ENCODE measurements around the gene TMPRSS12.
"Not testable (repeated sequence)": the region's sequence is repeated elsewhere in the genome, so short reads cannot be mapped to it uniquely, and the experiment has no call there.

Gene TMPRSS12

DNA sequence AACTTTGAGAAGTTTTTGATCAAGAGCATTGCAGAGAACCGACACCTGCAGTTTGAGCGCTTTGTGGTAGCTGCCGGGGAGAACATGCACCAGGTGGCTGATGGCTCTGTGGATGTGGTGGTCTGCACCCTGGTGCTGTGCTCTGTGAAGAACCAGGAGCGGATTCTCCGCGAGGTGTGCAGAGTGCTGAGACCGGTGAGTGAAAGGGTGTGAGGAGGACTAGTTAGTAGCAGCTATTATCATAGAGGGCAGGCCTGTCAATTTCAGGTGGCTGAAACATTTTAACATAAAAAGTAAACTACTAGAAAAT is 82.6 kb downstream of the TMPRSS12 start:
- no peak for DNase-seq (ENCODE audit: insufficient read length, low spot score)
- FAIRE-seq: no peak

GRCh38 chr12:50925920-50926319 is 83.2 kb downstream of the TMPRSS12 start:
- DNase-seq (ENCODE audit: insufficient read length, low spot score): no peak

DNA sequence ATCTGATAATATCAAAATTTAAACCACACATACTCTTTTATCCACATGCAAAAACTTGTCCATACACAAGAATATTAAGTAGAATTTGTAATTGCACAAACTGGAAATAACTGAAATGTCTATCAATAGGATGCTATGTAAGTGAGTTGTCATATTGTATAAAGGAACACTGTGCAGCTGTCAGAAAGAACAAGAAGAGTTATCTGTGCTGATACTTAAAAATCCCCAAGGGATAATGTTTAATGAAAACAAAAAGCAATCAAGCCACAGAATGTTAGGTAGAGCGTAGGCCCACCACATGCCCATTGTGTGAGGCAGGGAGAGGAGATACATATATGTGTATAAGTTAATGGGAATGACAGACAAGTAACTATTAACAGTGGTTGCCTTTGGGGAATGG is 83.7 kb downstream of the TMPRSS12 start:
- FAIRE-seq (no peak), DNase-seq (ENCODE audit: insufficient read length, low spot score) (no peak)

More at GRCh38 chr12:50925920-50926319, 83.2 kb downstream of the TMPRSS12 start:
- FAIRE-seq: no peak

DNA sequence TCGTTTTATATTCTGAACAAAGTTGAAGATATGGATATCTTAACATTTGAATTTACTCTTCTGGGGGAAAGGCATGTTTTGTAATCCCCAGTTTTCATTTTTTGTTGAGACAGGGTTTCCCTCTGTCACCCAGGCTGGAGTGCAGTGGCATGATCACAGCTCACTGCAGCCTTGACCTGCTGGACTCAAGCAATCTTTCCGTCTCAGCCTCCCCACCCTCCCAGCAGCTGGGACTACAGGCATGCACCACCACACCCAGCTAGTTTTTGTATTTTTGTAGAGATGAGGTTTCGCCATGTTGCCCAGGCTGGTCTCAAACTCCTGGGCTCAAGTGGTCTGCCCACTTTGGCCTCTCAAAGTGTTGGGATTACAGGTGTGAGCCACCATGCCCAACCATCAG is 84.2 kb downstream of the TMPRSS12 start:
- DNase-seq (ENCODE audit: insufficient read length, low spot score); FAIRE-seq: not testable (repeated sequence)

- no peak for DNase-seq (ENCODE audit: insufficient read length, low spot score)
- FAIRE-seq: no peak
These were observed 84.6 kb downstream of the TMPRSS12 start for GRCh38 chr12:50927356-50927755.

- no peak for FAIRE-seq
These were observed 85.1 kb downstream of the TMPRSS12 start for GRCh38 chr12:50927766-50928224.

DNA sequence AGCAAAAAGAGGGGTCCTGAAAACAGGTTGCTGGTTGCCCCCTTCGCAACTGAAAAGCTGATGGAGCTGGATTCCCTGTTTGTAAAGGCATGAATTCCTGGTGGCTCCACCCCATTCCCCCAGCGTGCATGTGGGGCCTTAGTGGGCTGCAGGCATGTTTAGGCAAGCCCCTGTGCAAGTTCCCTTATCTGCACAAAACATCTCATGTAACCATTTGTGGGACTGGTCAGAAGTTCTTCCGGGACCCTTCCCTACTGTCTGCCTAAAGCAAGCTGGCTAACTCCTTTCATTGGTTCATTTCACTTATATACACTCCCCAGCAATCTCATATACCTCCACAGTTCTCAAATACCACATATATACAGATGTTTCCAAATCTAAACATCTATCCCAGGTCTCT is 85.7 kb downstream of the TMPRSS12 start:
- no peak for FAIRE-seq
- DNase-seq (ENCODE audit: insufficient read length, low spot score): no peak

More at GRCh38 chr12:50927766-50928224, 85.1 kb downstream of the TMPRSS12 start:
- no peak for DNase-seq (ENCODE audit: insufficient read length, low spot score)

- FAIRE-seq (no peak), DNase-seq (ENCODE audit: insufficient read length, low spot score) (no peak)
These were observed 87.1 kb downstream of the TMPRSS12 start for GRCh38 chr12:50929831-50930230.

DNA sequence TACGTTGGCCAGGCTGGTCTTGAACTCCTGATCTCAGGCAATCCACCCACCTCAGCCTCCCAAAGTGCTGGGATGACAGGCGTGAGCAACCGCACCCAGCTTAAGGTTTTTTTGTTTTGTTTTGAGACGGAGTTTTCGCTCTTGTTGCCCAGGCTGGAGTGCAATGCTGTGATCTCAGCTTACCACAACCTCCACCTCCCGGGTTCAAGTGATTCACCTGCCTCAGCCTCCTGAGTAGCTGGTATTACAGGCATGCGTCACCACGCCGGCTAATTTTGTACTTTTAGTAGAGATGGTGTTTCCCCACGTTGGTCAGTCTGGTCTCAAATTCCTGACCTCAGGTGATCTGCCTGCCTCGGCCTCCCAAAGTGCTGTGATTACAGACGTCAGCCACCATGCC is 87.8 kb downstream of the TMPRSS12 start:
- DNase-seq (ENCODE audit: insufficient read length, low spot score); FAIRE-seq: not testable (repeated sequence)

DNA sequence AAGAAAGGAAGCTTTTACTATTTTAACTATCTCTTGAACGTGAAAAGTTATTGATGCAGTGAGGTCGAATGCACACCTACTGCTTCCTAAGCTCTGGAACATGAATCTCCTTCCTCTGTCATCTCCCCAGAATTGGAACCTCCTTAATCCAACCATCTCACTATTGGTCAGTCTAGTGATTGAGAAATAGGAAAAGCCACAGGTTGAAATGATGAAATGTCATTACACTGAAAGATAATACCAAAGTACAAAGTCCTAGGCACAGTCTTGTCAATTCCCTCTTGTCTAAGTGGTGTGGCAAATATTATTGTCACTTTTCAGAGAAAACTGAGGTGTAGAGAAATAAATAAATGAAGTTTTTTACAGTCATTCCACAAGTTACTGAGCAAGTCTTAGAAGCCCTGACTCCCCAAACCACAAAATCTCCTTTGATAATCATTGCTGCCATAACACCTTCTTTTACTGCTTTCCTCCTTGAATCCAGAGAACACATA is 90.1 kb downstream of the TMPRSS12 start:
- no peak for FAIRE-seq
- no peak for DNase-seq (ENCODE audit: insufficient read length, low spot score)

DNA sequence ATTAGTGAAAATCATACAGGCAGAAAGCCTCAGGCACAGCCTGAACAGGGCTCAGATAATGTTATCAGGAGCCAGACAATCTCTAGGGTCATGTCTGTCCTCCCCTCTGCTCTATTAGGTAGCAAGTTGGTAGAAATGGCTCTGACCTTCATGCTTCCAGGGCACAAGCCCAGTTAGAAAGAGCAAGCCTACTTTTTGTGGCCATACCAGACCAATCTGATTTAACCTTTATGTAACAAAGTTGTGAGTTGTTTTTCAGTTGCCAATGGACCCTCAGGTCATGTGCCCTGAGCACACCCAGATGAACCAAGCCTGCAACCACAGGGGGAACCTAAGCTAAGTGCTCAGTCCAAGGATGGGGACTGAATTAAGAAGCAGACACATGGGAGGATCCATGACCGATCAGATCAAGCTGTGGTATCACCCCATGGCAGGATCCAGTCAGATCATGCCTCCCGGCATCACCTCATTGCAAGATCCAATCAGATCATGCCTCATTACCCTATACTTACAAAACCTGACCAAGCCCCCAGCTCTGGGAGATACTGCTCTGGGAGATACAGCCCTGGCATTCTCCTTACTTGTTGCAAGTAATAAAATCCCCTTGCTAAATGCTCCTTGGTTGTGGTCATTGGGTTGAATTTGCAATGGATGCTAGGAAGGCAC is 90.9 kb downstream of the TMPRSS12 start:
- DNase-seq (ENCODE audit: insufficient read length, low spot score): no peak
- FAIRE-seq: no peak

- FAIRE-seq: no peak
- no peak for DNase-seq (ENCODE audit: insufficient read length, low spot score)
These were observed 91.7 kb downstream of the TMPRSS12 start for GRCh38 chr12:50934371-50934851.

DNA sequence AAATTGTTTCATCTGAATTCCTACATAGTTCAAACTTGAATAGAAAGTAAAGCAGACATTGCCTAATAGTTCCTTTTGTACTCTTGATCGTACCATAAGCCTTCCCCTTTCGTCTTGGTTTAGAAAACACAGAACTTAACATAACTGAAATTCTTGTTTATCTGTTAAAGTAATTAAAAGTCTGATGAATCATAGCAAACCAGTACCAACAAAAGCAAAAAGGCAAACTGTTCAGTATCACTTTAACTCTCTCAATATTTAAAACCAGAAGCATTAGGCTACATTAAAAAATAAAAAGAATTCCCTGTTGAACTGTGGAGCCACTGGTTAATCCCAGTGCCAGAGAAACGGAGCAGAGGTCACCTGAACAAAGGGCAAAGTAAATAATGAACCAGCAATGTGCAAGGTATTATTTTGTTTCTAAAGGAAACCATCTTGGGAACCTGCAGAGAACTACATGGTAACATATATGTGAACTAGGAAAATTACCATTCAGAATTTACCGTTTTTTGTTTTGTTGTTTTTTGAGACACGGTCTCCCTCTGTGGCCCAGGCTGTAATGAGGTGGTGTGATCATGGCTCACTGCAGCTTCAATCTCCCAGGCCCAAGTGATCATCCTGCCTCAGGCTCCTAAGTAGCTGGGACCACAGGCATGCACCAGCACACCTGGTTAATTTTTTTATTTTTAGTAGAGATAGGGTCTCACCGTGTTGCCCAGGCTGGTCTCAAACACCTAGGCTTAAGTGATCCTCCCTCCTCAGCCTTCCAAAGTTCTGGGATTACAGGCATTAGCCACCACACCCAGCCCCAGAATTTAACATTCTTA is 92.5 kb downstream of the TMPRSS12 start:
- FAIRE-seq: no peak
- no peak for DNase-seq (ENCODE audit: insufficient read length, low spot score)

GRCh38 chr12:50936821-50937530 is 94.2 kb downstream of the TMPRSS12 start:
- no peak for FAIRE-seq

More at GRCh38 chr12:50936821-50937530, 94.2 kb downstream of the TMPRSS12 start:
- DNase-seq (ENCODE audit: insufficient read length, low spot score): no peak

Data from GM19239 (cell line).